PC-9 (cell line): ENCODE data around the gene CNIH3.

Experiments used
- CTCF ChIP-seq: fragments of 200-600 bp; sonication (generic); conservative IDR thresholded peaks from 2 replicates; pipeline ENCODE4 v1.6.1; 2017; ENCODE audit warnings: mixed run types, antibody characterized with exemption, mild to moderate bottlenecking, moderate library complexity
- EZH2 ChIP-seq: fragments of 200-600 bp; sonication (generic); IDR thresholded peaks from 2 replicates; pipeline ENCODE4 v1.8.0; 2017; ENCODE audit warnings: antibody characterized with exemption, low read depth

GRCh38 chr1:224666913-224667312 is 50.8 kb downstream of the CNIH3 start:
- TF ChIP-seq CTCF (no peak), EZH2 (no peak)
